CD4-positive, alpha-beta T cell treated with Interleukin-15 for 1 hour (primary cell): Measurements from ENCODE around the gene PAGE5.

Source experiments
- DNase-seq: peaks from one replicate; pipeline ENCODE4 v3.0.0-alpha.2; 2020

The PAGE5 gene, protein sequence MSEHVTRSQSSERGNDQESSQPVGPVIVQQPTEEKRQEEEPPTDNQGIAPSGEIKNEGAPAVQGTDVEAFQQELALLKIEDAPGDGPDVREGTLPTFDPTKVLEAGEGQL

GRCh38 chrX:55220119-55220794 lies at the start of gene PAGE5:
Gene PAGE5 (plus strand): TSS chrX:55220346. CDS start chrX:55221383, 1,037 bp downstream.
- DNase-seq: no peak

DNA sequence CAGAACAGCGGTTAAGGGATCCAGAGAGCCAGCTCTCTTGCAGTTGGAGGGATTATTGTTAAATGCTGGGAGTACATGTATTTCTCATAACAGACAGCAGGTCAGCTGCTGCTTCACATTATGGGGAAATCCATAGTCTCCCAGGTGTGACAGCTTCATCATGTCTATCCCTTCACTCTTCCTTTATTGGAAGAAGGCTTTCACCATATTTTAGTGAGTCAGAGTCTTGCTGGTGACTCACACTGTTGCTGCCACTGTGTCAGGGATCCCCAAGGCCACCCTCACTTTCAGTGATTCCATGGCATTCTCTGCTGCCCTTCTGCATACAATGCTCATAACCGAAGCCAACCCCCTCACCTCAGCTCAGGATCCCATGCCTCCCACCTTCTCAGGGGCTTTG lies 32.9 kb upstream of the PAGE5 start:
- no peak for DNase-seq

GRCh38 chrX:55196688-55197087 lies 23.5 kb upstream of the PAGE5 start:
- no peak for DNase-seq

GRCh38 chrX:55201930-55202579 lies 18.1 kb upstream of the PAGE5 start:
- DNase-seq: no peak

DNA sequence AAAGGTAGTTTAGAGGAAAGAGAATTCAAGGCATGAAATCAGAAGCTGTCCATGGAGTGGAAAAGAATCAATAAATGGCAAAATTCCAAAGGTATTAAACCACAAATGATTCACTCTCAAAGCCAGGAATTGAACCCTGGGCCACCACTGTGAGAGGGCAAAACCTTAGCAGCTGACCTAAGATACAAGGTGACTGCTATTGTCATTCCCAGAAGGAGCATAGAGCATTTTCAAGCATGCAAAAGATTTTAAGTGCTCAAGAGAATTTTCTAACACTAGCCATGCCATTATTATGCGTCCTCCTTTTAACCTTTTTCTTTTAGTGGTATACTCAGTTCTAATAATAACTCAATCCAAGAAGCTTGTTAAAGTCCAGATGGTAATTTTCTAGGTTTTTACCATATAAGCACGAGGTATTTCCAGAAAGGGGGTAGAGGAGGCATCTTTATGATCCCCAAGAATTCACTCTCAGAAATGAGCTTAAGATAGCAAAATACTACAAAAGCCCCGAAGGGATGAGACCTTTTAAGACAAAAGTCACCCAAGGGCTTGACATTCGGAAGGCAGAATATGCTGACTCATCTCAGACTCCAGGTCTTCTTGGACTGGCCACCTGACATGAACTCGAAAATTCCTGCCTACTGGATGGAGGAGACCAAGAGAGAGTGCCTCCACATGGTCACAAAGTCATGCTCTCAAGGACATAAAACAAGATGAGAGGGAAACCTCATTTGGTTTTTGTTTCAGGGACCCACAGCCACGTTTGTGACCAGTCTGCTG lies 13.8 kb upstream of the PAGE5 start:
- no peak for DNase-seq

- DNase-seq: no peak
Measured at GRCh38 chrX:55210931-55211677, 9.0 kb upstream of the PAGE5 start.

- no peak for DNase-seq
Measured at GRCh38 chrX:55213381-55213780, 6.8 kb upstream of the PAGE5 start.

- DNase-seq: no peak
Measured at GRCh38 chrX:55240788-55241340, 20.7 kb downstream of the PAGE5 start.

DNA sequence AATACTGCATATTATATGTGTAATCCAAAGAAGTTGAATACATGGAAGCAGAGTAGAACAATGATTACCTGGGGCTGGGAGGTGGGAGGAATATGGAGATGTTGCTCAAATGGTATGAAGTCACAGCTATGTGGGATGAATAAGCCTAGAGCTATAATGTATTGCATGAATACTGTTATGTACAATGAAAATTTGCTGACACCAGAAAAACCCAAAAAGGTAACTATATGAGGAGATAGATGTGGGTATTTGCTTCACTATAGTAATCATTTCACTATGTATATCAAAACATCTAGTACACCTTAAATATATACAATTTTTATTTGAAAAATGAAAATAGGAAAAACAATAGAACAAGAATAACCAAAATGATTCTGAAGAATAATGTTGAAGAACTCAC lies 33.4 kb downstream of the PAGE5 start:
- DNase-seq: no peak

GRCh38 chrX:55260806-55261205 lies 40.7 kb downstream of the PAGE5 start:
- DNase-seq: no peak

DNA sequence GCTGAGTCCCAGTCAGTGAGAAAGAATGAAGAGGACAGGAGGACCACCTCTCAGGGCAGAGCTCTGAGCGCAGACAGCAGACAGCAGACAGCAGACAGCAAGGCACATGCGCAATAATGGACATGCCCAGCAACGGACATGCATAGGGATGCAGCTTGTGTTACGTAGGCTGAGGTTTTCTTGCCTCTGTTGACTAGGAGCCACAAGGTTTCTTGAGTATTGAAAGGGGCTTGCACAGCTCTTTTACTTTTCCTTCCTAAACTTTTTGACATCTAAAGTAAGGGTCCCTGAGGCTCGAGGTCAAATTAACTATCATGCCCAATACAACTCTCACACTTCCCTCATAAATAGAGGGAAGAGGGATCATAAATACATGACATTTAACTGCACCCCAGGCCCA lies 44.7 kb downstream of the PAGE5 start, which contains the start of gene PAGE3:
Gene PAGE3 (minus strand): TSS at position 101 of the 400 bp plus-strand sequence. CDS start 1,013 bp downstream, outside the sequence.
- DNase-seq: no peak
